ENCODE measurements around the gene MAGEB2.
"Not testable (repeated sequence)": the region's sequence is repeated elsewhere in the genome, so short reads cannot be mapped to it uniquely, and the experiment has no call there.

The MAGEB2 gene

GRCh38 chrX:30215357-30215843 lies at the start of gene MAGEB2:
TSS of gene MAGEB2 (plus strand) at chrX:30215563. CDS start at chrX:30218581, 3,018 bp downstream.
- DNase-seq, result no peak

- no peak for DNase-seq
These were observed 44.5 kb upstream of the MAGEB2 start for GRCh38 chrX:30170900-30171299.

- no peak for DNase-seq
These were observed 34.0 kb upstream of the MAGEB2 start for GRCh38 chrX:30181353-30181752.

GRCh38 chrX:30183554-30183953 lies 31.8 kb upstream of the MAGEB2 start:
- no peak for DNase-seq

- no peak for DNase-seq
These were observed 24.9 kb upstream of the MAGEB2 start for GRCh38 chrX:30190426-30190825.

GRCh38 chrX:30193910-30194309 lies 21.5 kb upstream of the MAGEB2 start:
- DNase-seq, result not testable (repeated sequence)

- no peak for DNase-seq
These were observed 19.0 kb upstream of the MAGEB2 start for GRCh38 chrX:30196322-30196721.

- DNase-seq, result no peak
These were observed 3.2 kb upstream of the MAGEB2 start for GRCh38 chrX:30212172-30212571.

- no peak for DNase-seq
These were observed 2.1 kb downstream of the MAGEB2 start for GRCh38 chrX:30217465-30217864.

GRCh38 chrX:30219372-30219771 lies 4.0 kb downstream of the MAGEB2 start:
- no peak for DNase-seq

- no peak for DNase-seq
These were observed 5.3 kb downstream of the MAGEB2 start for GRCh38 chrX:30220661-30221060.

- DNase-seq, result no peak
These were observed 9.2 kb downstream of the MAGEB2 start for GRCh38 chrX:30224536-30224935.

GRCh38 chrX:30228526-30228925 lies 13.2 kb downstream of the MAGEB2 start:
- no peak for DNase-seq

- no peak for DNase-seq
These were observed 15.0 kb downstream of the MAGEB2 start, which contains the start of gene MAGEB3 for GRCh38 chrX:30230395-30230794. TSS of gene MAGEB3 (plus strand) at chrX:30230657. CDS start at chrX:30235925, 5,268 bp downstream.

GRCh38 chrX:30241724-30242415 lies 26.5 kb downstream of the MAGEB2 start, which contains the start of gene MAGEB4:
TSS of gene MAGEB4 (plus strand) at chrX:30242000. CDS start at chrX:30242136, 136 bp downstream.
- no peak for DNase-seq

- DNase-seq, result no peak
These were observed 31.6 kb downstream of the MAGEB2 start, which contains the start of gene MAGEB1 for GRCh38 chrX:30246769-30247489. TSS of gene MAGEB1 (plus strand) at chrX:30247146. CDS start at chrX:30250494, 3,348 bp downstream.

- DNase-seq, result no peak
These were observed 33.5 kb downstream of the MAGEB2 start for GRCh38 chrX:30248854-30249253.

- DNase-seq, result no peak
These were observed 37.9 kb downstream of the MAGEB2 start for GRCh38 chrX:30253257-30253656.

GRCh38 chrX:30259927-30260326 lies 44.6 kb downstream of the MAGEB2 start:
- no peak for DNase-seq

- no peak for DNase-seq
These were observed 45.6 kb downstream of the MAGEB2 start for GRCh38 chrX:30261012-30261411.

- DNase-seq, result no peak
These were observed 47.4 kb downstream of the MAGEB2 start for GRCh38 chrX:30262763-30263162.
